ENCODE measurements around the gene MEGF9. TPM values are rescaled to one million over a fixed set of nuclear protein-coding genes. Genes with fewer than 3 reads are reported as not detected.

MEGF9 gene
- total and polyA plus RNA-seq, 2 of the 13 experiments (the other 11 are each of a cell fraction or from before 2014, with no cell fraction given) = 3.1 to 3.3 TPM

- H3K4me2 ChIP-seq (ENCODE audit: low read depth, low read length) = no peak overlapping the region
- in situ Hi-C loops (cut with HindIII; ENCODE audit: extremely low pct_ligation_motif_present, low pct_unique_long_range_greater_than_20kb) (no loop called here), intact Hi-C loops (cut with micrococcal nuclease; ENCODE audit: unreplicated experiment) (no loop called here)
- no TSS peak for BruUV-seq (replicated peaks)
- no peak overlapping the region for H3K4me3 ChIP-seq (replicated peaks in 1 of 3; ENCODE audit: insufficient read depth in 1 of 3, low read depth in 2 of 3, low read length in 3 of 3)
- no peaks in the 10 kb centered on the region for H3K79me2 ChIP-seq (ENCODE audit: insufficient read depth, low read length)
- DNase-seq (ENCODE audit: low spot score) = no peak
- H3K27me3 ChIP-seq (ENCODE audit: control insufficient read depth in 1 of 2, insufficient read depth in 2 of 2, low read length in 2 of 2) = no peaks in the 10 kb centered on the region
- FAIRE-seq = no peak
- no peak overlapping the region for H3K27ac ChIP-seq (ENCODE audit: extremely low read length, insufficient read depth, low read length)
- H3K9me3 ChIP-seq (ENCODE audit: low read length) = no peaks in the 10 kb centered on the region
- CTCF ChIA-PET (ENCODE audit: low intra/inter-chr PET ratio, low total read pairs) = no interaction called here
- H4K20me1 ChIP-seq (ENCODE audit: insufficient read depth, low read length) = no peaks in the 10 kb centered on the region
- H3K4me1 ChIP-seq (ENCODE audit: insufficient read depth, low read length) = peaks cover 43% of the 10 kb centered on the region
- POLR2A ChIA-PET = no interaction called here
- no peaks in the 10 kb centered on the region for H3K36me3 ChIP-seq (replicated peaks in 1 of 2; ENCODE audit: control insufficient read depth in 1 of 2, insufficient read depth in 2 of 2, low read length in 2 of 2)
- no peak for ATAC-seq
- 93% methylated on average over 3 of the region's 5 CpGs for WGBS (ENCODE audit: low lambda C conversion rate)
- H2AFZ ChIP-seq (ENCODE audit: low read length) = no peak overlapping the region
- TF ChIP-seq ZBTB46 (CRISPR knock-in tag; IDR thresholded peaks at IDR 0.05; ENCODE audit: borderline replicate concordance) (no peak), PRDM10 (CRISPR knock-in tag; IDR thresholded peaks at IDR 0.05; ENCODE audit: low read depth) (no peak), ZNF552 (CRISPR knock-in tag; IDR thresholded peaks at IDR 0.05; ENCODE audit: borderline replicate concordance) (no peak), ARHGAP35 (CRISPR knock-in tag; IDR thresholded peaks at IDR 0.05; ENCODE audit: borderline replicate concordance) (no peak), SALL1 (CRISPR knock-in tag; IDR thresholded peaks at IDR 0.05) (no peak), TARDBP (CRISPR knock-in tag; IDR thresholded peaks at IDR 0.05) (no peak), ZFP82 (CRISPR knock-in tag; IDR thresholded peaks at IDR 0.05; ENCODE audit: borderline replicate concordance) (no peak), ZNF205 (CRISPR knock-in tag; IDR thresholded peaks at IDR 0.05) (no peak), AGO2 (optimal IDR thresholded peaks at IDR 0.05; ENCODE audit: low read depth, low read length) (no peak)
- H3K9ac ChIP-seq (ENCODE audit: insufficient read depth, low read depth, low read length) = no peak overlapping the region
Measured at GRCh38 chr9:120737416-120738165, 23.3 kb upstream of the MEGF9 start.
